ENCODE measurements around the gene S100A12. TPM values are rescaled to one million over a fixed set of nuclear protein-coding genes. Genes with fewer than 3 reads are reported as not detected.
A peak's percentile ranks its signal among the peaks of the same experiment; 100 is the strongest.

The S100A12 gene
- polyA plus RNA-seq, 1 donor: 2.7 TPM

- no peak for DNase-seq (ENCODE audit: low read depth)
These were observed 21.9 kb upstream of the S100A12 start for GRCh38 chr1:153397051-153397923.

- DNase-seq (ENCODE audit: low read depth): no peak
These were observed 21.0 kb upstream of the S100A12 start for GRCh38 chr1:153396461-153396860.

DNA sequence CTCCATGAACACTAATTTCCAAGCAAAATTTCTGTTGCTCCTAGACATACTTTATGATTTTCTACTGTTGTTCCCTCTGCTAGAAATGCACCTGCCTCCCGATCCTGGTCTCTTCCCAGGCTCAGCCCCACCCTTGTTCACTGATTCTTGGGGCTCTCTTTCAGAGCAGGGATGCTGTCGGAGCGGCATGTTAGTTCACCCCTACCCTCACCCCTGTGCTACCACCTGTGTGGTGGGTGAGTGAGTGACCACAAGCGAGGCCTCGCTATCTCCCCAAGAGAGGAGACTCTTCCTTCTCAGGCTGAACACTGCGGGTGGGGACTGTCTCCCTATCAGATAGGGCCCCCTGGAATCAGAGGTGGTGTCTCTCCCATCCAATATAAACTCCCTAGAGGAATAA lies 20.4 kb upstream of the S100A12 start:
- DNase-seq (ENCODE audit: low read depth): no peak

GRCh38 chr1:153395136-153395685 lies 19.8 kb upstream of the S100A12 start:
- DNase-seq (ENCODE audit: low read depth): no peak

DNA sequence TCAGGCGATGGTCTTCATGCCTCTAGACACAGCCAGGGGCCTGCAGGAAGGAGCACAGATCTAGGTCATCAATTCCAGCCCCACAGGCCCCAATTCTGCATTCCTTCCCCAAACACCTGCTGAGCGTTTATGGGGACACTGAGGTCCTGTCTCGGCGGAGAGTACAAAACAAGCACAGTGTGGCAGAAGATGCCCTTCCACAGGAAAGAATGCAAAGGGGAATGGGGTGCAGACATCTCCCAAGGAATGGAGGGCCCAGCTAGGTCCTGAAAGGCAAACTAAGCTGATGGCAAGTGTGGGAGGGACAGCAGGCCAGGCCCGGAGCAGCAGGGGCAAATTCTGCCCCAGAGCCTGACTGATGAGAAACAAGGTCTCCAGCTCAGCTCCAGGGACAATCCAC lies 19.0 kb upstream of the S100A12 start:
- no peak for DNase-seq (ENCODE audit: low read depth)

DNA sequence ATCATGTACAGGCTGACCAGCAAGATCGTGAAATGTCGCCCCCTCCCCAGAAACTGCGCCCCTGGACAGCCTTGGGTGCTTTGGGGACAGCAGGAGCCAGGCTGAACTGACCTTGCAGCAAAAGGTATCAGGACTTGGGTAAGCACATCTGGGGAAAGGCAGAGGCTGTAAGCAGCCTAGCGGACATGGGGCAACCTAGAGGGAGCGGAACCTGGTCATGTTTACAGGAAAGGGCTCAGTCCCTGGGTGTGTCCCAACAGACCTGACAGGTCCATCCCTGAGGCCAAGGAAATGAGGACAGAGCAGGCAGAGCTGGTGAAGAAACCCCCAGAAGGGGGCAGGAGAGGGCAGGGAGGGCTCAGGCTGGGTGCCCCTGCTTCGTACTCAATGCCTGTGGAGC lies 18.5 kb upstream of the S100A12 start:
- DNase-seq (ENCODE audit: low read depth): no peak

DNA sequence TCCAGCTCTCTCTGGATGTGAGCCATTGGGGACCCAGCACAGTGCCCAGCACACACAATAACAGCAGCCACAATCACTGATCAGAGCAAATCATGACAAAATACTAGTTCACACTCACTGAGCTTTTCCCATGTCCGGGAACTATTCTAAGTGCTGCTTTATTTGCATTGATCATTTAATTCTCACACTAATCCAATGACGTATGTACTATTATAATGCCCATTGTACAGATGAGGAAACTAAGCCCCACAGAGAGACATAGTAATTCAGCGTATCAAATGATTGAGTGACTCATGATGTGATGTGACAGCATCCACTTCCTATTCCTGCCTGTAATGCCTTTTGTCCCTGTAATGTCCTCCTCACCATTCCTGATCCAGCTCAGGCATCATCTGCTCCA lies 17.4 kb upstream of the S100A12 start:
- DNase-seq (ENCODE audit: low read depth): no peak

DNA sequence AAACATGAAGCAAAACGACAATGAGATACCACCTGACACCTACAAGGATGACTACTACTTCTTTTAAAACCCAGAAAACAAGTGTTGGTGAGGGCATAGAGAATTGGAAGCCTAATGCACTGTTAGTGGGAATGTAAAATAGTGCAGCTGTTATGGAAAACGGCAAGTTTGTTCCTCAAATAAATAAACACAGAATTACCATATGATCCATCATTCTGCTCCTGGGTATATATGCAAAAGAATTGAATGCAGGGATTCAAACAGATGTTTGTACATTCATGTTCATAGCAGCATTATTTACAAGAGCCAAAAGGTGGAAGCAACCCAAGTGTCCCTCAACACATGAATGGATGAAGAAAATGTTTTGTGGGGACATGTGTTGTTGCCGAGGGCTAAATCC lies 16.8 kb upstream of the S100A12 start:
- no peak for DNase-seq (ENCODE audit: low read depth)

- no peak for DNase-seq (ENCODE audit: low read depth)
These were observed 15.7 kb upstream of the S100A12 start, which contains the start of gene S100A8 for GRCh38 chr1:153390938-153391710. S100A8 (minus strand) TSS chr1:153391073; CDS start chr1:153390535, 538 bp downstream.

DNA sequence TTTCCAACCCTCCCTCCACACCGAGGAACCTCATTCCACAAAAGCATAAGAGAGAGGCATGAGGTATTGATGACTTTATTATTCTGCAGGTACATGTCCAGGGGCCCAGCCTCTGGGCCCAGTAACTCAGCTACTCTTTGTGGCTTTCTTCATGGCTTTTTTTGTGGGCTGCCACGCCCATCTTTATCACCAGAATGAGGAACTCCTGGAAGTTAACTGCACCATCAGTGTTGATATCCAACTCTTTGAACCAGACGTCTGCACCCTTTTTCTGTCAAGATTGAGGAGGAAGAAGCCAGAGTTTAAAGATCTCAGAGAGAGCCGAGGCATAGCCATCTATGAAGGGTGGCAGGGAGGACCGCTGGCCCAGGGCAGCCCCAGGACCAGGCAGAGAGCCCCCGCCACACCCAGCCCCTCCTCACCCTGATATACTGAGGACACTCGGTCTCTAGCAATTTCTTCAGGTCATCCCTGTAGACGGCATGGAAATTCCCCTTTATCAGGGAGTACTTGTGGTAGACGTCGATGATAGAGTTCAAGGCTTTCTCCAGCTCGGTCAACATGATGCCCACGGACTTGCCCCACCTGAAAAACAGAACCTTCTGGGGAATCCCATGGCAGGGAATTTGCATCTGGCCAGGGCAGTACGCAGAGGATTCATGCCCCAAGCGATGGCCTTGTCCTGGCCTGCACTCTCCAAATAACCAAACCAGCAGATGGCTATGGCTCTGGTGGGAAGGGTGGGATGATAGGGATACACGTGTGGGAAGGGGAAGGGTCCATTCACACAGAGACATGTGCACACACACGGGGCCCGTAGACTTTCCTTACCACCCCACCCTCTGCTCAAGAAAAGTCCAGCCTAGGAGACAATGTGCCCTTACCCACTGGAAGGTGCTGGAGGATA lies 14.8 kb upstream of the S100A12 start:
- DNase-seq (ENCODE audit: low read depth): no peak

- no peak for DNase-seq (ENCODE audit: low read depth)
These were observed 14.0 kb upstream of the S100A12 start for GRCh38 chr1:153389401-153389800.

DNA sequence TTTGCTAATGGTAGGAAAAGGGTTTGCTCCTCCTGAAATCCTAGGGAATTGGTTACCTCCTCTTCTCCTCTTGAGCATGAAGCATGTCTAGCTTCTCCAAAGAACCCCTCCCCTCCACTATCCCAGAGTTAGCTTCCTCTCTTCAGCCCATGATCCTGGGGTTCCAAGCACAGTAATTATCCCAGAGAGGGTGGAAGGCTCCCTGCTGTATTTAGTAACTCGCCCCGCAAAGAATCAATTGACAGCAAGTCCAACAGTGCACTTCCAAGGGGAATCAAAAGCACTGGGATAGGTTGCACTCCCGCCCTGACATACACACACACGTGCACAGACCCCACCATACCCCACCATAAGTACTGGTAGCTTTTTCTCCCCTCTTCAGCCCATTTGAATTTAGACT lies 12.4 kb upstream of the S100A12 start:
- DNase-seq (ENCODE audit: low read depth): no peak

DNA sequence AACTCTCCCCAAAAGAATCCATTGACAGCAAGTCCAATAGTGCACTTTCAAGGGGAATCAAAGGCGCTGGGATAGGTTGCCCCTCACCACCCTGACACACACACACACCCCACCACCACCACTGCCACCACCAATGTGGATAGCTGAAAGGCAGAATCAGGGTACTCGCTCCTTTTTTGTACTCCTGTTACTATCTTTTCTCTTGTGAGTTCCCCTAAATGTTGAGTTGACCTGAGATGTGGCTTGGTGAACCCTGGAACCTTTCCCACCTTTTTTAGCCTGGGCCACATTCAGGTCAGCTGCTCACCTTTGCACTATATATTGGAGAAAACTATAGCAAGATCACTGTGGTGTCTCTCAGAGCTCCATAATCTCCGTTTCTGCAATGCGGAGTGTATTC lies 11.6 kb upstream of the S100A12 start:
- DNase-seq (ENCODE audit: low read depth): no peak

- peak; percentile 6 for DNase-seq (ENCODE audit: low read depth)
These were observed 11.1 kb upstream of the S100A12 start for GRCh38 chr1:153386500-153386901.

DNA sequence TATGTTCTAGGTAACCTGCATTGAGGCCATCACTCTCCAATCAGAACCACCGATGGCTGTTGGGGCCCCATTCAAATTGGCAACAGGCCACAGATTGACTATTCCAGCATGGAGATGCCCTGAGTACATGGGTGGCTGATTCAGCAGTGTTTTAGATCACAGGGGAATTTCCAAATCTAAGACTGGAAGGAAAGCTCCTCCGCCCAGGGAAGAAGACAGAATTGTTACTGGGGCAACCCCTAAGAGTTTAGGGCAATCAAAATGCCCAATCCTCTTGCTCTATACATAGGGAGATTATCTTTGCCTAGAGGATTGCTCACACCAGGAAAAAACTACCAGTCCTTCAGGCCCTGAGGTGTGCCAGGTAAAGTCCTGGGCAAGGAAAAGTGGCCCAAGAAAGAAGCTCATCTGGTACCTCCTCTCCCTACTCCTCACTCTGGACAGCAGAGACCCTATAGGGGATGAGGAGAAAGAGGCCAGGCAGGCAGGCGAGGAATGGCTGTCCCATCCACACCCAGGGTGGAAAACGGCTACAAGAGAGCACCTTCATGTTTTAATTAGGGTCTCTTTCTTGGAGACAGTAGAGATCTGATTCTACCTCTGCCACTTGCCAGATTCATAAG lies 9.6 kb upstream of the S100A12 start:
- DNase-seq (ENCODE audit: low read depth): no peak

DNA sequence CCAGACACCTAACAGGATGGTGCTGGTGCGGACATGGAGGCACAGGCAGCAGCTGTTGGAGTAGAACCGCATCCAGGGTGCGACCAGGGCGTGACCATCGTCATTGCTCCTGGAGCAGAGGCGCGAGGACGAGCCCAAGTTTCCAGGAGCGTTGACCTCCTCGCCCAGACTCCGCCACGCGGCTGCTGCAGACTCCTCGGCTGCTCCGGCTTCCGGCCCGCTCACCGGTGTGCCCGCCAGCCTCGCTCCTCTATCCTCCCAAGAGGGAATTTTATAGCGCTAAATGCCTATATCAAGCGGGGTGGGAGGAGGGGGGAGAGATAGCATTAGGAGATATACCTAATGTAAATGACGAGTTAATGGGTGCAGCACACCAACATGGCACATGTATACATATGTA lies 5.3 kb upstream of the S100A12 start:
- DNase-seq (ENCODE audit: low read depth): no peak

DNA sequence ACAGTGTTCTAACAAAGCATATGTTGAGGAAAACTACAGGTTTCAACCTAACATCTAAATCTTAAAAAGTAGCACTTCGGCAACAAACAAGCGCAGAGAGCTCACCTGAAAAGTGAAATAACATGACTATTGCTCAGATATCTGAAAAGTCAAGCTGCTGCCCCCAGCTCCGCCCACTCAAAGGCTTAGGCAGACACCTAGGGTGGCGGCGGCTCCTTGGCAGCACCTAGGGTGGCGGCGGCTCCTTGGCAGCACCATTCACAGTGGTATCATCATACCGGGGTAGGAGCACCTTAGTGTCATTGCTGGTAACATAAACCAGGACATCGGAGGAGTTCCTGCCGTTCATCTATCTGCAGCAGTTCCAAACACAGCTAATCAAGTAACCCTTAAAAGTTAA lies 4.2 kb upstream of the S100A12 start:
- no peak for DNase-seq (ENCODE audit: low read depth)

DNA sequence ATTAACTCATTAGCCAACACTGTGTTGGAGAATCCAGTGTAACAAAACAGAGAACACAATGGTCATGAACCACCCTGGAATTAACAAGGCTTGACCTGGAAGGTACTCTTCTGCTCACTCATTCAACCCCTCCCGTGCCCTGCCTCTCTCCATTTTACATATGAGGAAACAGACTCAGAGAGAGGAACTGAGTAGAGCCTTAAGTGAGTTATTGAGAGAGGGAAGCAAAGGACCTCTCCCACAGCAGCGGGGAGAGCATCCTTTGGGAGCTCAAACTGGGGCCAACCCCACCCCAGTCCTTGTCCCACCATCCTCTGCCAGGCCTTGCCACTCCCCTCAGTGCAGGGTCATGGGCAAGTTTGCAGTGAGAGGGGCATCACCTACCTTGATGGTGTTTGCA lies 1.4 kb downstream of the S100A12 start:
- no peak for DNase-seq (ENCODE audit: low read depth)

DNA sequence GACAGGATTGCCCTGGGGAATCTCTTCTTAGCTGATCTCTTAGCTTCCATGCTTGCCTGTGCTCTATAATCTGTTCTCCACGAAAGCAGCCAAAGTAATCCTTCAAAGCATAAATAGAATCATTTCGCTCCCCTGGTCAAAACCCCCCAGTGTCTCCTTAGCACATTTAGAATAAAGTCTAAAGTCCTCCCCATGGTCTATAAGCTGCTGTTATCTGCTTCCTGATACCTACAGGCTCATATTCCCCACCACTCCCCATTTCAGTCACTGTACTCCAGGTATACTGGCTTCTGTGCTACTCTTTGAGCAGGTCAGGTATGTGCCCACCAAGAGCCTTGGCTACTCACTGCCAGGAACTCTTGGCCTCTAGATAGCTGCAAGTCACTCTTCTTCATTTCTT lies 2.9 kb downstream of the S100A12 start:
- DNase-seq (ENCODE audit: low read depth): no peak

GRCh38 chr1:153371231-153371630 lies 4.2 kb downstream of the S100A12 start:
- DNase-seq (ENCODE audit: low read depth): no peak

DNA sequence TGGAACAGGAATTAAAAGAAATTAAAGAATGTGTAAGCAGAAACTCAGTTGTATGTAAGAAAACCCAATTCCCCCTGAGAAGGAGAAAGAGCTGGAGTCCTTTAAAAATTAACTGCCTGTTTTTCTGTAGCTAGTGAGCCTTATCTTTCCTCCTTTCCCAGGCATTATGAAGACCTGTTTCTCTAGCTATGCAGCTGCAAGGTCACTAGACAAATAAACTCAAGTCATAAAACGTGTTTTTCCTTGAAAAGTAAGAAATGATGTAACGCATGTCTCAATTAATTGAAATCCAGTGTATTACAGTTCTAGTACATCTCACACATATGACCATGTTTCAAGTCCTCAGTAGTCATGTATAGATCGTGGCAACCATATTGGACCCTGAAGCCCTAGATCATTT lies 5.3 kb downstream of the S100A12 start:
- no peak for DNase-seq (ENCODE audit: low read depth)
